ENCODE data around the gene PLEKHA5.
"Not testable (repeated sequence)": the region's sequence is repeated elsewhere in the genome, so short reads cannot be mapped to it uniquely, and the experiment has no call there.

Gene PLEKHA5

GRCh38 chr12:19332196-19332595, 202.7 kb downstream of the PLEKHA5 start:
- DNase-seq (ENCODE audit: low read depth in 2 of 2), result no peak

- DNase-seq (ENCODE audit: low read depth in 2 of 2), result no peak
These were observed 208.9 kb downstream of the PLEKHA5 start for GRCh38 chr12:19338405-19338804.

GRCh38 chr12:19350850-19351249, 221.3 kb downstream of the PLEKHA5 start:
- DNase-seq (ENCODE audit: low read depth in 2 of 2), result not testable (repeated sequence)

GRCh38 chr12:19351346-19351745, 221.8 kb downstream of the PLEKHA5 start:
- DNase-seq (ENCODE audit: low read depth in 2 of 2), result no peak

GRCh38 chr12:19369691-19370148, 240.2 kb downstream of the PLEKHA5 start:
- no peak for DNase-seq (ENCODE audit: low read depth in 2 of 2)

GRCh38 chr12:19373586-19373985, 244.1 kb downstream of the PLEKHA5 start:
- no peak for DNase-seq (ENCODE audit: low read depth in 2 of 2)

- DNase-seq (ENCODE audit: low read depth in 2 of 2), result no peak
These were observed 246.4 kb downstream of the PLEKHA5 start for GRCh38 chr12:19375888-19376287.

- DNase-seq (ENCODE audit: low read depth in 2 of 2), result no peak
These were observed 247.2 kb downstream of the PLEKHA5 start for GRCh38 chr12:19376691-19377090.

- DNase-seq (ENCODE audit: low read depth in 2 of 2), result peak in 1 of 2 donors; percentile 12
These were observed 252.6 kb downstream of the PLEKHA5 start for GRCh38 chr12:19382111-19382526.

- DNase-seq (ENCODE audit: low read depth in 2 of 2), result no peak
These were observed 253.0 kb downstream of the PLEKHA5 start for GRCh38 chr12:19382563-19382962.

GRCh38 chr12:19387161-19387560, 257.6 kb downstream of the PLEKHA5 start:
- DNase-seq (ENCODE audit: low read depth in 2 of 2), result no peak

- DNase-seq (ENCODE audit: low read depth in 2 of 2), result no peak
These were observed 258.6 kb downstream of the PLEKHA5 start for GRCh38 chr12:19388131-19388549.

- DNase-seq (ENCODE audit: low read depth in 2 of 2), result no peak
These were observed 260.6 kb downstream of the PLEKHA5 start for GRCh38 chr12:19390051-19390598.

GRCh38 chr12:19392644-19393043, 263.1 kb downstream of the PLEKHA5 start:
- not testable (repeated sequence) for DNase-seq (ENCODE audit: low read depth in 2 of 2)

- no peak for DNase-seq (ENCODE audit: low read depth in 2 of 2)
These were observed 264.9 kb downstream of the PLEKHA5 start for GRCh38 chr12:19394385-19394784.

GRCh38 chr12:19397534-19397933, 268.0 kb downstream of the PLEKHA5 start:
- DNase-seq (ENCODE audit: low read depth in 2 of 2), result no peak

GRCh38 chr12:19398376-19399363, 269.1 kb downstream of the PLEKHA5 start:
- no peak for DNase-seq (ENCODE audit: low read depth in 2 of 2)

- DNase-seq (ENCODE audit: low read depth in 2 of 2), result not testable (repeated sequence)
These were observed 271.2 kb downstream of the PLEKHA5 start for GRCh38 chr12:19400649-19401285.

GRCh38 chr12:19402211-19402610, 272.7 kb downstream of the PLEKHA5 start:
- no peak for DNase-seq (ENCODE audit: low read depth in 2 of 2)

GRCh38 chr12:19402743-19403431, 273.4 kb downstream of the PLEKHA5 start:
- no peak for DNase-seq (ENCODE audit: low read depth in 2 of 2)

GRCh38 chr12:19404242-19404880, 274.8 kb downstream of the PLEKHA5 start:
- DNase-seq (ENCODE audit: low read depth in 2 of 2), result no peak
